Measurements from ENCODE around the gene PKP3.

PKP3 gene

GRCh38 chr11:452203-452744 is 58.3 kb downstream of the PKP3 start:
- TF ChIP-seq CTCF (IDR thresholded peaks at IDR 0.05; ENCODE audit: control extremely low read depth, extremely low read depth, low read depth, missing control alignments): no peak
- POLR2A ChIA-PET: no interaction called here
- CTCF ChIA-PET: no interaction called here
- no peak for DNase-seq (ENCODE audit: extremely low spot score)

- CTCF ChIA-PET: no interaction called here
- no peak for TF ChIP-seq CTCF (IDR thresholded peaks at IDR 0.05; ENCODE audit: control extremely low read depth, extremely low read depth, low read depth, missing control alignments)
- POLR2A ChIA-PET: no interaction called here
- no peak for DNase-seq (ENCODE audit: extremely low spot score)
These were observed 59.0 kb downstream of the PKP3 start for GRCh38 chr11:452916-453527.

GRCh38 chr11:453564-453963 is 59.6 kb downstream of the PKP3 start:
- POLR2A ChIA-PET: no interaction called here
- CTCF ChIA-PET: interaction anchor here (1.5 kb wide), 1 partner anchor 136 kb away, joined by 3 read pairs; no protein-coding TSS in a partner anchor
- no peak for DNase-seq (ENCODE audit: extremely low spot score)
- TF ChIP-seq CTCF (IDR thresholded peaks at IDR 0.05; ENCODE audit: control extremely low read depth, extremely low read depth, low read depth, missing control alignments): no peak

- POLR2A ChIA-PET: no interaction called here
- CTCF ChIA-PET: interaction anchor here (1.5 kb wide), 1 partner anchor 137 kb away, joined by 3 read pairs; no protein-coding TSS in a partner anchor
- no peak for TF ChIP-seq CTCF (IDR thresholded peaks at IDR 0.05; ENCODE audit: control extremely low read depth, extremely low read depth, low read depth, missing control alignments)
- DNase-seq (ENCODE audit: extremely low spot score): no peak
These were observed 60.0 kb downstream of the PKP3 start for GRCh38 chr11:454043-454442.

Measured in GM10248 (cell line).